ENCODE data around the gene ADISSP. TPM values are rescaled to one million over a fixed set of nuclear protein-coding genes. Genes with fewer than 3 reads are reported as not detected.

The ADISSP gene
- total RNA-seq, 1 experiment from 2014 or later: 99.4 TPM

DNA sequence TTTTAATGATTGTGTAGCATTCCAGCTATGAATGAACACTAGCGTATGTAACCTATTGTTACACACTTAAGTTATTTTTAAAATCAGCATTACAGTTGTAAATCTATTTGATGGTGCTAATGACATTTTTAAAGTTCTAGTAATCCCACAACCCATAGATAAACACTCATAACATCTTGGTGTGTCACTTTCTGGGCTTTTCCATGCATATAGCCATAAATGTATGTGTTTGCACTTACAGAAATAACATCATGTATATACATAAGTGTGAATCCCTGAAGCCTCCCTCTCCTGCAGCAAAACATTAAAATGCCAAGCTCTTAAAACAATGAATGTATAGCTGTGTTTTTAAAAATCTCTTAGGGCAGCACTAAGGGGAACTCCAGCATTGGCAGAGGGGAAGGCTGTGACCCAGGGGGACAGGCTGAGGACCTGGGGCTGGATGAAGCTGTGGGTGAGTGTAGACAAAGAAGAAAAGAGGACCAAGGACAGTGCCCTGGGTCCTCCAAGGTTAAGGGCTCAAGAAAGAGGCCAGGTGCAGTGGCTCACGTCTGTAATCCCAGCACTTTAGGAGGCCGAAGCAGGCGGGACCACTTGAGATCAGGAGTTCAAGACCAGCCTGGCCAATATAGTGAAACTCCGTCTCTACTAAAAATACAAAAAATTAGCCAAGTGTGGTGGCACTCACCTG, 19.9 kb upstream of the ADISSP start:
- CTCF ChIA-PET: interaction anchor here (1.1 to 2.5 kb wide), 5 partner anchors 31 to 76 kb away, joined by 3 to 19 read pairs (median 12); partner anchors contain the start of gene AP5S1
- DNase-seq (ENCODE audit: low read depth, low spot score): no peak
- peak overlapping the region; percentile 14 for H2AFZ ChIP-seq (ENCODE audit: low read depth, low read length, poor library complexity, severe bottlenecking)
- no peak overlapping the region for H3K27ac ChIP-seq (ENCODE audit: low read depth, low read length)
- peak overlapping the region; percentile 40 to 46 for H3K4me3 ChIP-seq (replicated peaks in 1 of 2; ENCODE audit: low read depth in 1 of 2, low read length in 2 of 2)
- intact Hi-C loops (cut with micrococcal nuclease): loop anchor here (1.0 to 5.0 kb wide), 3 partner anchors 31 to 300 kb away; no protein-coding TSS in a partner anchor
- peak overlapping the region; percentile 26 for H3K9ac ChIP-seq (ENCODE audit: low read length)
- no peaks in the 10 kb centered on the region for H4K20me1 ChIP-seq (ENCODE audit: insufficient read depth)
- ATAC-seq: no peak
- no peaks in the 10 kb centered on the region for H3K9me3 ChIP-seq (ENCODE audit: control insufficient read depth in 1 of 2, insufficient read depth in 1 of 2, low read depth in 1 of 2, low read length in 2 of 2)
- H3K4me2 ChIP-seq (ENCODE audit: low read length): peak overlapping the region; percentile 52
- POLR2A ChIA-PET: interaction anchor here (1.0 to 2.9 kb wide), 2 partner anchors 20 to 32 kb away, joined by 5 to 16 read pairs; partner anchors contain the start of genes ADISSP and AP5S1
- TSS peak; percentile 74 for BruUV-seq (replicated peaks)
- RAD21 ChIA-PET (ENCODE audit: low non-redundant PET in 1 of 2, low total read pairs in 2 of 2, uncharacterized antibody in 2 of 2, unreplicated experiment in 2 of 2): interaction anchor here (0.6 to 1.2 kb wide), 5 partner anchors 31 to 110 kb away, joined by 3 to 7 read pairs (median 5); partner anchors contain the start of gene AP5S1 (in 1 of the 2)
- H3K9me2 ChIP-seq (ENCODE audit: insufficient read depth): no peaks in the 10 kb centered on the region
- no peaks in the 10 kb centered on the region for H3K27me3 ChIP-seq (ENCODE audit: insufficient read depth, low read length)
- peaks cover 0 to 8% of the 10 kb centered on the region in 2 experiments; a peak in 1 of 4 replicates for H3K36me3 ChIP-seq (ENCODE audit: control insufficient read depth in 1 of 2, insufficient read depth in 2 of 2, low read length in 2 of 2)
- peaks cover 25 to 40% of the 10 kb centered on the region in 2 experiments for H3K4me1 ChIP-seq (ENCODE audit: control insufficient read depth in 1 of 2, insufficient read depth in 2 of 2, low read length in 2 of 2)
- peaks cover 27% of the 10 kb centered on the region for H3K79me2 ChIP-seq (ENCODE audit: insufficient read depth, low read length)
- TF ChIP-seq ZNF274 (IDR thresholded peaks at IDR 0.05; ENCODE audit: low read depth, low read length) (no peak), EGR1 (IDR thresholded peaks at IDR 0.05; ENCODE audit: low read depth) (no peak), EZH2phosphoT487 (IDR thresholded peaks at IDR 0.05; ENCODE audit: borderline replicate concordance) (no peak), RAD21 (IDR thresholded peaks at IDR 0.05; ENCODE audit: low read depth) (no peak), TCF7L2 (IDR thresholded peaks at IDR 0.05; ENCODE audit: borderline replicate concordance, extremely low read depth, insufficient read depth, insufficient read length) (no peak), YY1 (IDR thresholded peaks at IDR 0.05; ENCODE audit: extremely low read depth, insufficient replicate concordance, low read depth, low read length) (no peak), POLR2AphosphoS5 (IDR thresholded peaks at IDR 0.05; ENCODE audit: low read depth, low read length) (no peak), SIN3A (IDR thresholded peaks at IDR 0.05; ENCODE audit: low read depth) (no peak), SRF (IDR thresholded peaks at IDR 0.05; ENCODE audit: low read depth) (no peak), CBX3 (IDR thresholded peaks at IDR 0.05; ENCODE audit: low read depth) (no peak), JUND (IDR thresholded peaks at IDR 0.05) (no peak)
- TF ChIP-seq, protein P1, sequence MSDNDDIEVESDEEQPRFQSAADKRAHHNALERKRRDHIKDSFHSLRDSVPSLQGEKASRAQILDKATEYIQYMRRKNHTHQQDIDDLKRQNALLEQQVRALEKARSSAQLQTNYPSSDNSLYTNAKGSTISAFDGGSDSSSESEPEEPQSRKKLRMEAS (IDR thresholded peaks at IDR 0.05): no peak
- TF ChIP-seq, protein P2, sequence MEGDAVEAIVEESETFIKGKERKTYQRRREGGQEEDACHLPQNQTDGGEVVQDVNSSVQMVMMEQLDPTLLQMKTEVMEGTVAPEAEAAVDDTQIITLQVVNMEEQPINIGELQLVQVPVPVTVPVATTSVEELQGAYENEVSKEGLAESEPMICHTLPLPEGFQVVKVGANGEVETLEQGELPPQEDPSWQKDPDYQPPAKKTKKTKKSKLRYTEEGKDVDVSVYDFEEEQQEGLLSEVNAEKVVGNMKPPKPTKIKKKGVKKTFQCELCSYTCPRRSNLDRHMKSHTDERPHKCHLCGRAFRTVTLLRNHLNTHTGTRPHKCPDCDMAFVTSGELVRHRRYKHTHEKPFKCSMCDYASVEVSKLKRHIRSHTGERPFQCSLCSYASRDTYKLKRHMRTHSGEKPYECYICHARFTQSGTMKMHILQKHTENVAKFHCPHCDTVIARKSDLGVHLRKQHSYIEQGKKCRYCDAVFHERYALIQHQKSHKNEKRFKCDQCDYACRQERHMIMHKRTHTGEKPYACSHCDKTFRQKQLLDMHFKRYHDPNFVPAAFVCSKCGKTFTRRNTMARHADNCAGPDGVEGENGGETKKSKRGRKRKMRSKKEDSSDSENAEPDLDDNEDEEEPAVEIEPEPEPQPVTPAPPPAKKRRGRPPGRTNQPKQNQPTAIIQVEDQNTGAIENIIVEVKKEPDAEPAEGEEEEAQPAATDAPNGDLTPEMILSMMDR (IDR thresholded peaks at IDR 0.05 in 2 of 3, conservative IDR thresholded peaks at IDR 0.05 in 1 of 3; ENCODE audit: borderline replicate concordance in 1 of 3, insufficient read depth in 1 of 3, low read depth in 2 of 3, low read length in 2 of 3): no peak
- TF ChIP-seq, protein P3, sequence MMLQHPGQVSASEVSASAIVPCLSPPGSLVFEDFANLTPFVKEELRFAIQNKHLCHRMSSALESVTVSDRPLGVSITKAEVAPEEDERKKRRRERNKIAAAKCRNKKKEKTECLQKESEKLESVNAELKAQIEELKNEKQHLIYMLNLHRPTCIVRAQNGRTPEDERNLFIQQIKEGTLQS (IDR thresholded peaks at IDR 0.05): no peak

All from HCT116 (cell line).